ENCODE results near the gene KHNYN. TPM values are rescaled to one million over a fixed set of nuclear protein-coding genes. Genes with fewer than 3 reads are reported as not detected.
"Not testable (repeated sequence)": the region's sequence is repeated elsewhere in the genome, so short reads cannot be mapped to it uniquely, and the experiment has no call there.

The KHNYN gene
- total RNA-seq, 1 donor from 2014 or later, result 67.0 TPM

DNA sequence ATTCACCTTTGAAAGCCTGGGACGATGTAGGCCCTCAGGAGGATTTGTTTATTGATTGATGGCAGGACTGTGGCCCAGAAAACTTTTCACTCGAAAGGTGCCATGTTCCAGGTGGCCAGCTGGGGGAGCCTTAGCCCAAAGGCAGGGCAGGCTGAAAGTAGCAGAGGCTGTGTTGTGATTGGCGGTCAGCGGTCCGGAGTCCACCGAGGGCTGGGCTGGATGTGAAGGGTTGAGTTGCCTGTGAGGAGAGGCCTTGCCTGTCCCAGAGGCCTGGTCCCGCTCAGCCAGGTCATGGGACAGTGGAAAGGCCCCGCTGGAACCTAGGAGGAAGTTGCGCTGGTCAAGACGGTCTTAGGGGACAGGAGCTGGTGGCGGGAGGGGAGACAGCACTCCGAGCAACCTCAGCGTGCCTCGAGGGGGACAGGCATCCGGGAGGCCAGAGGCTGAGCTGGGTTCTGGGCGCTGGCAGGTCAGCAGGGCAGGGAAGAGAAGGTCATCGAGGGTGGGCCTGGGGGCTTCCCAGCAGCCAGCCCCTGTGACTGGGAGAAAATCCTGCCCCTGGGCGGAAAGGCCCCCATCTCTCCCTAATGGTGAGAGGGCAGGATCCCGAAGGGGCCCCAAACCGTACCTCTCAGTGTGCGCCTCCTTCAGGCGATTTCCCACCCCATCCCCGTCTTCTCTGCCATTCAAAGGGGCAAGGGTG, 52.0 kb downstream of the KHNYN start:
- DNase-seq, result peak; percentile 63

DNA sequence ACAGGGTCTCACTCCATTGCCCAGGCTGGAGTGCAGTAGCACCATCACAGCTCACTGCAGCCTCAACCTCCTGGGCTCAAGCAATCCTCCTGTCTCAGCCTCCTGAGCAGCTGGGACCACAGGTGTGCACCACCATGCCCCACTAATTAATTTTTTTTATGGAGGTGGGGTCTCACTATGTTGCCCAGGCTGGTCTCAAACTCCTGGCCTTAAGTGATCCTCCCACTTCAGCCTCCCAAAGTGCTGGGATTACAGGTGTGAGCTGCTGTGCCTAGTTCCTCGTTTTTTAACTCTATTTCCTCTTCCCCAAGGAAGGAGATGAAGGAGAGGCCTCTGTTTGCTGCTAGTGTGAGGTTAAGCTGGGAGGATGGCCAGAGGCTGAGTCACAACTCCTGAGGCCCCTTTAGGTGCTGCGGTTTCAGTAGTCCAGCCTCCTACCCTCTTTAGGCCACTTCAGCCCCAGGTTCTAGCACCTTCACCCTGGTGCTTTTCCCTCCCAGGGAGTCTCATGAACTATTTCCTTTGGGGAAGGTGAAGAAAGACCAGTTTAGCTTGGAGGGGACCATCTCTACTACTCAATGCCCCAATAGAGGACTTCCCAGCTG, 53.0 kb downstream of the KHNYN start:
- DNase-seq, result not testable (repeated sequence)

DNA sequence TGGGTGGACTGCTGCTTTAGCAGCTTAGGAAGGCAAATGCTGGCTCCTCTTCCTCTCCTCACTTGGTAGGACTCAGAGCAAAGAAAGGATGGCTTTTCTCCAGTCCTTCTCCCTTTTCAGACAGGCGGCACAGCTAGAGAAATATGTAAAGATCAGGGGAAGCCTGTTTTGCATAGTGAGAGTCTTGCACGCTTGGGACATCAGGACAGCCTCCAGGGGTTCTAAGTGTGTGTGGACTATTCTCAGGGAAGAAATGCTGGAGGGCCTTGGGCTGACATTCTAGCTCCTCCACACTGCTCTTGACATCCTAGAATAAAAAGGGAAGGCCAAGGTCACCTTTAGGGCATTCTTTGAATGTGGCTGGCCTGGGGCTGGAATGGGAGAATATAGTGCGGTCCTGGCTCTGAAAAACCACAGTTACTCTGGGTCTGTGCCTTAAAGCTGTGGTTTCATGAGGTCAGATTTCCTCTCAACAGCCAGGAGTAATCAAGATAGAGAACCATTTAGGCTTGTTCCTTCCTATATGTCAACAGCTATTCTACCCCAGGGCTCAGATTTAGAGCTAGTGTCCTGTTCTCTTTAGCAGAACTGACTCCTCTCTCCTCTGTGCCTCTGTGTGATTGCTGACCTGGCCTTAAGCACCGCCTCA, 54.0 kb downstream of the KHNYN start:
- no peak for DNase-seq

Other genes starting within 250 kb of the KHNYN start
- gene IPO4, start 241.1 kb upstream of the KHNYN start, total RNA-seq, result 28.8 and 60.6 TPM in 2 replicates
- gene TM9SF1, start 234.5 kb upstream of the KHNYN start, total RNA-seq, result 63.5 and 82.5 TPM in 2 replicates
- gene TSSK4, start 224.3 kb upstream of the KHNYN start, total RNA-seq, result not detected in 2 replicates
- 36.8 and 39.3 TPM in 2 replicates for gene CHMP4A, start 216.5 kb upstream of the KHNYN start, total RNA-seq
- gene MDP1, start 213.9 kb upstream of the KHNYN start, total RNA-seq, result 5.9 and 23.7 TPM in 2 replicates
- gene NEDD8, start 197.6 kb upstream of the KHNYN start, total RNA-seq, result 197 and 248 TPM in 2 replicates
- 108 and 121 TPM in 2 replicates for gene GMPR2, start 197.0 kb upstream of the KHNYN start, total RNA-seq
- 68.4 and 71.7 TPM in 2 replicates for gene TINF2, start 187.3 kb upstream of the KHNYN start, total RNA-seq
- gene TGM1, start 166.8 kb upstream of the KHNYN start, total RNA-seq, result 0.17 and 0.51 TPM in 2 replicates
- gene RABGGTA, start 158.4 kb upstream of the KHNYN start, total RNA-seq, result 27.9 and 28.6 TPM in 2 replicates
- 10.6 and 16.7 TPM in 2 replicates for gene DHRS1, start 130.2 kb upstream of the KHNYN start, total RNA-seq
- 30.1 and 33.5 TPM in 2 replicates for gene NOP9, start 130.1 kb upstream of the KHNYN start, total RNA-seq
- gene CIDEB, start 122.0 kb upstream of the KHNYN start, total RNA-seq, result 4.6 and 7.5 TPM in 2 replicates
- 5.9 and 9.7 TPM in 2 replicates for gene LTB4R2, start 119.8 kb upstream of the KHNYN start, total RNA-seq
- gene LTB4R, start 118.5 kb upstream of the KHNYN start, total RNA-seq, result 3.5 and 3.6 TPM in 2 replicates
- 68.4 and 138 TPM in 2 replicates for gene ADCY4, start 94.9 kb upstream of the KHNYN start, total RNA-seq
- 4.7 and 5.8 TPM in 2 replicates for gene RIPK3, start 90.0 kb upstream of the KHNYN start, total RNA-seq
- gene NFATC4, start 61.8 kb upstream of the KHNYN start, total RNA-seq, result 8.8 and 11.1 TPM in 2 replicates
- gene NYNRIN, start 31.0 kb upstream of the KHNYN start, total RNA-seq, result 12.6 and 17.0 TPM in 2 replicates
- gene CBLN3, start 286 bp upstream of the KHNYN start, total RNA-seq, result 0.84 and 1.0 TPM in 2 replicates
- gene SDR39U1, start 12.8 kb downstream of the KHNYN start, total RNA-seq, result 9.3 and 79.1 TPM in 2 replicates
- not detected in 2 replicates for gene CMA1, start 78.3 kb downstream of the KHNYN start, total RNA-seq
- gene CTSG, start 146.3 kb downstream of the KHNYN start, total RNA-seq, result not detected in 2 replicates
- gene GZMH, start 179.7 kb downstream of the KHNYN start, total RNA-seq, result not detected in 2 replicates
- not detected in 2 replicates for gene GZMB, start 204.2 kb downstream of the KHNYN start, total RNA-seq

Data from dermis blood vessel endothelial cell (primary cell).